ENCODE data around the gene GFI1. TPM values are rescaled to one million over a fixed set of nuclear protein-coding genes. Genes with fewer than 3 reads are reported as not detected.

The GFI1 gene
- total and polyA plus RNA-seq, 2 donors (not counting 3 experiments of a cell fraction or from before 2014, with no cell fraction given): 0.11 to 0.22 TPM

- no peak overlapping the region for H2AFZ ChIP-seq (ENCODE audit: low read depth, low read length)
- H3K27me3 ChIP-seq (ENCODE audit: control insufficient read depth in 2 of 2, insufficient read depth in 2 of 2, low read length in 2 of 2): peaks cover 69 to 81% of the 10 kb centered on the region in 2 experiments
- no TSS peak for BruUV-seq (replicated peaks)
- H3K4me2 ChIP-seq (ENCODE audit: insufficient read depth, low read length): no peak overlapping the region
- H3K4me1 ChIP-seq (ENCODE audit: control insufficient read depth, extremely low read depth, insufficient read depth, low read length): peaks cover 39% of the 10 kb centered on the region
- H3K36me3 ChIP-seq (ENCODE audit: control insufficient read depth in 2 of 2, extremely low read depth in 1 of 2, insufficient read depth in 2 of 2, low read length in 2 of 2): no peaks in the 10 kb centered on the region
- TF ChIP-seq POLR2A (IDR thresholded peaks at IDR 0.05; ENCODE audit: low read depth, low read length) (no peak), POLR2AphosphoS5 (IDR thresholded peaks at IDR 0.05; ENCODE audit: insufficient read depth, low read depth, low read length) (no peak), JUN (IDR thresholded peaks at IDR 0.05; ENCODE audit: borderline replicate concordance, insufficient read depth, insufficient read length, low read depth) (no peak), FOS (IDR thresholded peaks at IDR 0.05; ENCODE audit: borderline replicate concordance, insufficient read depth, low read length) (no peak), MAX (IDR thresholded peaks at IDR 0.05; ENCODE audit: insufficient read depth, insufficient read length) (no peak), CTCF (IDR thresholded peaks at IDR 0.05; ENCODE audit: extremely low read depth in 1 of 2, insufficient read depth in 1 of 2, low read depth in 1 of 2, low read length in 2 of 2) (no peak), EZH2 (IDR thresholded peaks at IDR 0.05; ENCODE audit: borderline replicate concordance, low read depth, low read length, severe bottlenecking) (no peak), GATA2 (IDR thresholded peaks at IDR 0.05; ENCODE audit: insufficient read depth, insufficient read length, low read depth, low read length) (no peak), MYC (IDR thresholded peaks at IDR 0.05; ENCODE audit: low read depth, low read length) (no peak)
- ChIA-PET POLR2A (no interaction called here), CTCF (interaction anchor here (0.8 kb wide), 1 partner anchor 169 kb away, joined by 4 read pairs; no protein-coding TSS in a partner anchor)
- FAIRE-seq (no peak), DNase-seq (ENCODE audit: low read depth, low spot score) (no peak)
- H3K9ac ChIP-seq (replicated peaks; ENCODE audit: extremely low read depth, insufficient read depth, low read length): no peak overlapping the region
- dilution Hi-C loops (cut with MboI; ENCODE audit: extremely low pct_ligation_motif_present, low sequenced_read_pairs) (no loop called here), intact Hi-C loops (cut with micrococcal nuclease) (no loop called here)
- no peaks in the 10 kb centered on the region for H3K9me1 ChIP-seq (replicated peaks; ENCODE audit: control insufficient read depth, extremely low read depth, insufficient read depth, low read length)
- no peak overlapping the region for H3K27ac ChIP-seq (ENCODE audit: insufficient read depth, low read depth, low read length)
- H3K79me2 ChIP-seq (ENCODE audit: control insufficient read depth, insufficient read depth, low read length): no peaks in the 10 kb centered on the region
- no peaks in the 10 kb centered on the region for H3K9me3 ChIP-seq (replicated peaks; ENCODE audit: control insufficient read depth, insufficient read depth, low read length)
- no peaks in the 10 kb centered on the region for H4K20me1 ChIP-seq (replicated peaks; ENCODE audit: control insufficient read depth, extremely low read depth, insufficient read depth, low read length)
- H3K4me3 ChIP-seq (replicated peaks in 1 of 3; ENCODE audit: insufficient read depth in 1 of 3, low read depth in 1 of 3, low read length in 3 of 3): no peak overlapping the region
Measured at GRCh38 chr1:92479587-92479986, 7.1 kb downstream of the GFI1 start.
